ENCODE data around the gene PSMC1. TPM values are rescaled to one million over a fixed set of nuclear protein-coding genes. Genes with fewer than 3 reads are reported as not detected.

Gene PSMC1
- total and polyA plus RNA-seq, 2 of the 4 experiments (the other 2 are of a cell fraction), result 181 to 194 TPM

DNA sequence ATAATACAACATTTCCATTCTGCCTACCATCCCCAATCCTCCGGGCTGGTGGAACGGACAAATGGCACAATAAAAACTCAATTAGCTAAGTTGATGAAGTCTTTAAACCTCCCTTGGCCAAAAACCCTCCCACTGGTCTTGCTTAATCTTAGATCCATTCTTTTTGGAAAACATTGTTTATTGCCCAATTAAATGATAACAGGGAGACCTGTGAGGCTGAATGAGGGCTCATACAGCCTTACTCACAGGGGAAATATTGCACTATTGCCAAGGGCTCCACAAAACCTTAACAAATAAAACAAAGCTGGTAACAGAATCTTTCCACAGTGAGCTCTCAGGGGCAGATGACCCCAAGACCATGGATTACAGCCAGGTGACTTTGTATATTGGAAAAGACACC, 7.8 kb upstream of the PSMC1 start:
- DNase-seq (no peak), ATAC-seq (ENCODE audit: low read depth) (no peak)
- H2AK5ac ChIP-seq (ENCODE audit: low read depth, low read length), result no peak overlapping the region
- H4K20me1 ChIP-seq (ENCODE audit: insufficient read depth, low read length), result no peaks in the 10 kb centered on the region
- intact Hi-C loops (cut with micrococcal nuclease), result no loop called here
- H2AFZ ChIP-seq (replicated peaks; ENCODE audit: low read length, poor library complexity), result no peak overlapping the region
- H2AK9ac ChIP-seq (replicated peaks; ENCODE audit: low read depth, low read length, poor library complexity), result no peak overlapping the region
- no peak overlapping the region for H3K23ac ChIP-seq (ENCODE audit: low read depth, low read length)
- no peak overlapping the region for H3K27ac ChIP-seq (ENCODE audit: insufficient read depth, low read length)
- in situ Hi-C loops (cut with MboI; ENCODE audit: low sequenced_read_pairs), result no loop called here
- no peak for TF ChIP-seq BHLHE40 (IDR thresholded peaks at IDR 0.05; ENCODE audit: low read depth, low read length)
- no peak overlapping the region for H3K9ac ChIP-seq (ENCODE audit: low read depth, low read length)
- no peak overlapping the region for H2BK120ac ChIP-seq (ENCODE audit: low read depth, low read length)
- H2BK20ac ChIP-seq (ENCODE audit: low read depth, low read length), result no peak overlapping the region
- no peak overlapping the region for H3K4ac ChIP-seq (ENCODE audit: low read depth, low read length)
- H4K8ac ChIP-seq (ENCODE audit: low read depth in 2 of 2, low read length in 2 of 2), result no peak overlapping the region
- dilution Hi-C loops (cut with HindIII; ENCODE audit: low sequenced_read_pairs, unreplicated experiment), result no loop called here
- H4K5ac ChIP-seq (ENCODE audit: low read depth, low read length), result no peak overlapping the region
- H4K91ac ChIP-seq (ENCODE audit: insufficient read depth, low read depth, low read length), result no peak overlapping the region
- H3K14ac ChIP-seq (replicated peaks; ENCODE audit: low read depth, low read length), result no peak overlapping the region
- no peaks in the 10 kb centered on the region for H3K4me1 ChIP-seq (ENCODE audit: control insufficient read depth, insufficient read depth, low read length)
- H2BK15ac ChIP-seq (ENCODE audit: low read depth, low read length), result no peak overlapping the region
- ChIA-PET POLR2A (ENCODE audit: unreplicated experiment) (no interaction called here), CTCF (no interaction called here)
- no peaks in the 10 kb centered on the region for H3K36me3 ChIP-seq (ENCODE audit: control insufficient read depth, insufficient read depth, low read length)
- no peaks in the 10 kb centered on the region for H3K9me3 ChIP-seq (ENCODE audit: control insufficient read depth, insufficient read depth, low read length)
- no peak overlapping the region for H3K56ac ChIP-seq (ENCODE audit: extremely low read depth, insufficient read depth, low read length)
- WGBS, 2 experiments (ENCODE audit: extremely low coverage in 2 of 2, insufficient read length in 1 of 2), result 80% methylated on average over 1 of the region's 2 CpGs; no CpG with 5 or more reads in 1 of the 2 experiments
- H3K79me1 ChIP-seq (ENCODE audit: low read depth in 1 of 2, low read length in 2 of 2), result no peaks in the 10 kb centered on the region
- H3K9me1 ChIP-seq (ENCODE audit: insufficient read depth, low read length), result no peaks in the 10 kb centered on the region
- no peak overlapping the region for H2BK5ac ChIP-seq (ENCODE audit: low read depth, low read length, poor library complexity, severe bottlenecking)
- H3K4me2 ChIP-seq (ENCODE audit: low read depth, low read length), result no peak overlapping the region
- H3K4me3 ChIP-seq (ENCODE audit: insufficient read depth, low read depth, low read length), result no peak overlapping the region
- BruUV-seq (replicated peaks), result no TSS peak
- H3K18ac ChIP-seq (ENCODE audit: low read depth, low read length), result no peak overlapping the region
- no peaks in the 10 kb centered on the region; the same call in 1 of the 2 replicates for H3K27me3 ChIP-seq (ENCODE audit: control insufficient read depth, insufficient read depth, low read length)

All from IMR-90 (cell line).